HG02840 (cell line): ENCODE results near the gene GNG13.
"Not testable (repeated sequence)": the region's sequence is repeated elsewhere in the genome, so short reads cannot be mapped to it uniquely, and the experiment has no call there.

ENCODE experiments used
- ATAC-seq: cut with Tn5 transposase; IDR thresholded peaks from one replicate; pipeline ENCODE4 v1.9.1; 2021; ENCODE audit warnings: mild to moderate bottlenecking, moderate library complexity, moderate number of reproducible peaks; ENCODE audit not compliant: unreplicated experiment, low FRiP score

Gene GNG13

GRCh38 chr16:832652-833336 is 32.3 kb upstream of the GNG13 start:
- no peak for ATAC-seq

GRCh38 chr16:831571-832413 is 31.3 kb upstream of the GNG13 start:
- no peak for ATAC-seq

GRCh38 chr16:830871-831570 is 30.5 kb upstream of the GNG13 start:
- no peak for ATAC-seq

GRCh38 chr16:830107-830870 is 29.8 kb upstream of the GNG13 start:
- ATAC-seq, result no peak

- ATAC-seq, result no peak
These were observed 28.4 kb upstream of the GNG13 start for GRCh38 chr16:828891-829290.

GRCh38 chr16:827513-827912 is 27.0 kb upstream of the GNG13 start:
- ATAC-seq, result no peak

GRCh38 chr16:825341-826061 is 25.0 kb upstream of the GNG13 start:
- ATAC-seq, result no peak

- ATAC-seq, result no peak
These were observed 24.1 kb upstream of the GNG13 start for GRCh38 chr16:824601-825000.

GRCh38 chr16:824194-824593 is 23.7 kb upstream of the GNG13 start:
- ATAC-seq, result no peak

- ATAC-seq, result no peak
These were observed 22.4 kb upstream of the GNG13 start for GRCh38 chr16:822909-823297.

- ATAC-seq, result no peak
These were observed 21.8 kb upstream of the GNG13 start for GRCh38 chr16:822174-822908.

GRCh38 chr16:821751-822150 is 21.2 kb upstream of the GNG13 start:
- ATAC-seq, result no peak

- ATAC-seq, result no peak
These were observed 20.2 kb upstream of the GNG13 start for GRCh38 chr16:820748-821147.

GRCh38 chr16:820044-820408 is 19.5 kb upstream of the GNG13 start:
- not testable (repeated sequence) for ATAC-seq

- no peak for ATAC-seq
These were observed 19.0 kb upstream of the GNG13 start for GRCh38 chr16:819336-820043.

- no peak for ATAC-seq
These were observed 18.1 kb upstream of the GNG13 start for GRCh38 chr16:818592-818991.

- ATAC-seq, result no peak
These were observed 17.6 kb upstream of the GNG13 start for GRCh38 chr16:818132-818531.

GRCh38 chr16:817001-817906 is 16.7 kb upstream of the GNG13 start:
- no peak for ATAC-seq
